GM12874 (cell line): Measurements from ENCODE around the gene TNFAIP3.

Source experiments
- TF ChIP-seq, protein P1 (sequence below): IDR thresholded peaks from 2 replicates; pipeline ENCODE4 v1.5.1; 2011; ENCODE audit warnings: low read depth, mild to moderate bottlenecking, control low read depth, low read length, moderate library complexity; ENCODE audit not compliant: insufficient read depth

Gene TNFAIP3

DNA sequence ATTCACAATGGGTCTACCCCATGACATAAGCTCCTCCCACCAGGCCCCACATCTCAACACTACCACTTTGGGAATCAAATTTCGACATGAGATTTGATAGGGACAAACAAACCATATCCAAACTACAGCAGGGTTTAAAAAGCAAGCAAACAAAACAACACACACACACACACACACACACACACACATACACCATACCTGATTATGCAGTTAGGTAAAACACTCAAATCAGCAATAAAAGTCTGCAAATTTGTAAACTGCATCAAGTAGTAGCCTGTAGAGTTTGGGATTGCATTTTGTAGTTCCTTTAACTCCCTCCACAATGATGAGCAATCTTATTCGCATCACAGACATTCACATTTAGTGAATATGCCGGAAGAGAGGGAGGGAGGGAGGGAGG is 32.6 kb upstream of the TNFAIP3 start:
- TF ChIP-seq, protein P1, sequence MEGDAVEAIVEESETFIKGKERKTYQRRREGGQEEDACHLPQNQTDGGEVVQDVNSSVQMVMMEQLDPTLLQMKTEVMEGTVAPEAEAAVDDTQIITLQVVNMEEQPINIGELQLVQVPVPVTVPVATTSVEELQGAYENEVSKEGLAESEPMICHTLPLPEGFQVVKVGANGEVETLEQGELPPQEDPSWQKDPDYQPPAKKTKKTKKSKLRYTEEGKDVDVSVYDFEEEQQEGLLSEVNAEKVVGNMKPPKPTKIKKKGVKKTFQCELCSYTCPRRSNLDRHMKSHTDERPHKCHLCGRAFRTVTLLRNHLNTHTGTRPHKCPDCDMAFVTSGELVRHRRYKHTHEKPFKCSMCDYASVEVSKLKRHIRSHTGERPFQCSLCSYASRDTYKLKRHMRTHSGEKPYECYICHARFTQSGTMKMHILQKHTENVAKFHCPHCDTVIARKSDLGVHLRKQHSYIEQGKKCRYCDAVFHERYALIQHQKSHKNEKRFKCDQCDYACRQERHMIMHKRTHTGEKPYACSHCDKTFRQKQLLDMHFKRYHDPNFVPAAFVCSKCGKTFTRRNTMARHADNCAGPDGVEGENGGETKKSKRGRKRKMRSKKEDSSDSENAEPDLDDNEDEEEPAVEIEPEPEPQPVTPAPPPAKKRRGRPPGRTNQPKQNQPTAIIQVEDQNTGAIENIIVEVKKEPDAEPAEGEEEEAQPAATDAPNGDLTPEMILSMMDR = no peak

DNA sequence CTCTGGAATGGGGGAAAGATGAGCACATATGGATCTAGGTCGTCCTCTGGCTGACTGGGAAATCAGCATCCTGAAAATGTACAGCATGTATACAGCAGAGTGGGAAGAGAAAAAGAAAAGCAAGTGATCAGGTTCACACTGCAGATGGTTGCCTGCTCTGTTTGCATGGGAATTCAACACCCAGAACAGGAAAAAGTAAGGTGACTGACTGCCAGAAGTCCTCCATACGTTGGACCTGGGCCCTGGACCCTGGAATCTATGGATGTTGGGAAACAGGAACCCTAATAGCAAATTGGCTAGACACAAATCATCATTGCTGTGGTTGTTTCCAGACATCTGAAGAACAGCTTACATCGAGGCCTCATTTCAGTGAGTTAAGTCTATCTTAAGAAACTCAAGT is 30.3 kb upstream of the TNFAIP3 start:
- TF ChIP-seq, protein P1 = no peak

- TF ChIP-seq, protein P1 = no peak
Measured at GRCh38 chr6:137839076-137839475, 28.0 kb upstream of the TNFAIP3 start.

- TF ChIP-seq, protein P1 = no peak
Measured at GRCh38 chr6:137840252-137840651, 26.8 kb upstream of the TNFAIP3 start.

DNA sequence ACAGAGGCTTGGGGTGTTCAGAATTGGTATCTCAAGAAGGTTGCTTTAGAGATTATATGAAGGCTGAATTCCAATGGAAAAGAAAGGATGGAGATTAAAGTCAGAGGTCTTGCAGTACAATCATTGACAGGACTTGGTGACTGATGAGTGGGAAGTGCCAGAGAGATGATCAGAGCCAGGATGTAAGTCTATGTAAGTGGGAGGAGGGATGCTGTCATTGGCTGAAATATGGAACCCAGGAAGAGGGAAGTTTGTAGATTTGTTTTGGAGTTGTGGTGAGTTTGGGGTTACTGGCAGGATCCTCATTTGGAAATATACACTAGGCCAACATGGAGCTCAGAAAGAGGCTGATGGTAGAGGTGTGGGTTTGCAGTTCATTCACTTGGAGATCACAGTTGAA is 23.8 kb upstream of the TNFAIP3 start:
- TF ChIP-seq, protein P1 = no peak

DNA sequence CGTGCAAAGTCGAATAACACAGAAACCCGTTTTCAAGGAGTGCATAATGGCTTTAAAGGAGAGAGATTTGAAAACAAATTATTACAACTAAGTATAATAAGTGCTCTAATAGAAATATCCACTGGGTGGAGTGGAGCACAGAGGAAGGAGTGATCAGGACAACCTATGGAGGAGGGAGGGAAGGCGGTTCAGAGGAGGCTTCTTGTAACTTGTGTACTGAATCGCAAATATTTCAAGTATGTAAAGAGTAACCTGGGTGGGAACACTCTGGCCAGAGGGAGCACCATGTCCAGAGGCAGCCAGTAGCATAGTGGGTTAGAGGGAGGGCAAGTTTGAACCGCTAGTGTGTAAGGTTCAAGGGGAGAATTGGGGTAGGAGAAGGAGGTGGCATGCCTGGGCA is 21.6 kb upstream of the TNFAIP3 start:
- TF ChIP-seq, protein P1 = no peak

DNA sequence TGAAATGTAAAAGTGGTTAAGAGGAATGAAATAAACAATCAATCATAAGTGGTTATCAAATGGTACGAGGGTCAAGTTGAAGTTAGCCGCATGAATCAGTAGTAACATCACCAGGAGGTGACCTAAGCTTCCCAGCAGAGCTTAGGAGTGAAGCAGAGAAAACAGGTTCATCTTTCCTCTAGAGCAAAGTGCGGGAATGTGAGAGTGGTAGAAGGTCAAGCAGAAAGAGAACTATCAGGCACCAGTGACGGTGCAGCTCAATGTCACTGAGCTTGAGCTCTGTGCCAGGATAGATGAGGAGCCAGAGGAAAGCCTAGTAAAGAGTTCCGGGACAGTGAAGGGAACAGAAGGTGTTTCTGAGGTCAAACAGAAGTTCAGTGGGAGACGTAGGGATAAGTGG is 20.8 kb upstream of the TNFAIP3 start:
- TF ChIP-seq, protein P1 = no peak
